Brain microvascular endothelial cell (primary cell): ENCODE data around the gene PIK3C2G.

Source experiments
- DNase-seq: peaks from one replicate; pipeline ENCODE4 v3.0.0-alpha.2; 2020
- H3K27ac ChIP-seq: fragments of 250-450 bp; sonication (Bioruptor Pico); 2 replicates; pipeline ENCODE4 v1.5.1; 2020; ENCODE audit warnings: mild to moderate bottlenecking, moderate library complexity
- H3K27me3 ChIP-seq: fragments of 250-450 bp; sonication (Bioruptor Pico); replicated peaks from 2 replicates; pipeline ENCODE4 v1.5.1; 2020; ENCODE audit warnings: mild to moderate bottlenecking
- H3K36me3 ChIP-seq: fragments of 250-450 bp; sonication (Bioruptor Pico); replicated peaks from 2 replicates; pipeline ENCODE4 v1.5.1; 2020; ENCODE audit warnings: mild to moderate bottlenecking
- H3K4me3 ChIP-seq: 2 replicates; pipeline ENCODE4 v1.5.1; 2011; ENCODE audit warnings: low read depth, mild to moderate bottlenecking, control low read depth, low read length, moderate library complexity
- CTCF ChIP-seq: IDR thresholded peaks from 2 replicates; pipeline ENCODE4 v1.5.1; 2011; ENCODE audit warnings: low read depth, mild to moderate bottlenecking, moderate library complexity, low read length, control low read depth, inconsistent platforms; ENCODE audit errors: missing control alignments
- in situ Hi-C: cut with HindIII; loops from 2 replicates; pipeline ENCODE4 v1.10.0; 2017; ENCODE audit warnings: low sequenced_read_pairs, low pct_ligation_motif_present

PIK3C2G gene

GRCh38 chr12:18546399-18546798, 285.1 kb downstream of the PIK3C2G start:
- H3K4me3 ChIP-seq: no peak overlapping the region
- H3K27ac ChIP-seq: no peak overlapping the region
- H3K27me3 ChIP-seq: no peaks in the 10 kb centered on the region
- in situ Hi-C loops: no loop called here
- peak; percentile 57 for DNase-seq
- TF ChIP-seq CTCF: no peak
- H3K36me3 ChIP-seq: no peaks in the 10 kb centered on the region

- Histone ChIP-seq H3K27ac (no peak overlapping the region), H3K27me3 (no peaks in the 10 kb centered on the region), H3K4me3 (no peak overlapping the region), H3K36me3 (no peaks in the 10 kb centered on the region)
- no peak for DNase-seq
- in situ Hi-C loops: no loop called here
- peak; percentile 40 for TF ChIP-seq CTCF
Observed at GRCh38 chr12:18549598-18549997, 288.3 kb downstream of the PIK3C2G start.

GRCh38 chr12:18551106-18551505, 289.8 kb downstream of the PIK3C2G start:
- no peak overlapping the region for H3K27ac ChIP-seq
- in situ Hi-C loops: no loop called here
- no peak for TF ChIP-seq CTCF

GRCh38 chr12:18551701-18552100, 290.4 kb downstream of the PIK3C2G start:
- in situ Hi-C loops: no loop called here
- H3K27me3 ChIP-seq: no peaks in the 10 kb centered on the region
- TF ChIP-seq CTCF: no peak

More at GRCh38 chr12:18551106-18551505, 289.8 kb downstream of the PIK3C2G start:
- no peaks in the 10 kb centered on the region for H3K27me3 ChIP-seq
- no peak overlapping the region for H3K4me3 ChIP-seq
- H3K36me3 ChIP-seq: no peaks in the 10 kb centered on the region
- no peak for DNase-seq

GRCh38 chr12:18552829-18553228, 291.5 kb downstream of the PIK3C2G start:
- in situ Hi-C loops: no loop called here
- TF ChIP-seq CTCF: no peak
- H3K36me3 ChIP-seq: no peaks in the 10 kb centered on the region

More at GRCh38 chr12:18551701-18552100, 290.4 kb downstream of the PIK3C2G start:
- DNase-seq: no peak
- no peak overlapping the region for H3K27ac ChIP-seq
- no peak overlapping the region for H3K4me3 ChIP-seq
- no peaks in the 10 kb centered on the region for H3K36me3 ChIP-seq

GRCh38 chr12:18556161-18556560, 294.8 kb downstream of the PIK3C2G start:
- Histone ChIP-seq H3K27ac (no peak overlapping the region), H3K36me3 (no peaks in the 10 kb centered on the region), H3K27me3 (no peaks in the 10 kb centered on the region), H3K4me3 (no peak overlapping the region)
- no peak for DNase-seq
- in situ Hi-C loops: no loop called here
- TF ChIP-seq CTCF: no peak

More at GRCh38 chr12:18552829-18553228, 291.5 kb downstream of the PIK3C2G start:
- no peaks in the 10 kb centered on the region for H3K27me3 ChIP-seq
- H3K27ac ChIP-seq: no peak overlapping the region
- DNase-seq: no peak
- no peak overlapping the region for H3K4me3 ChIP-seq
